ENCODE measurements around the gene BANF2. TPM values are rescaled to one million over a fixed set of nuclear protein-coding genes. Genes with fewer than 3 reads are reported as not detected.

Gene BANF2
- total RNA-seq, 1 donor from 2014 or later, result not detected

DNA sequence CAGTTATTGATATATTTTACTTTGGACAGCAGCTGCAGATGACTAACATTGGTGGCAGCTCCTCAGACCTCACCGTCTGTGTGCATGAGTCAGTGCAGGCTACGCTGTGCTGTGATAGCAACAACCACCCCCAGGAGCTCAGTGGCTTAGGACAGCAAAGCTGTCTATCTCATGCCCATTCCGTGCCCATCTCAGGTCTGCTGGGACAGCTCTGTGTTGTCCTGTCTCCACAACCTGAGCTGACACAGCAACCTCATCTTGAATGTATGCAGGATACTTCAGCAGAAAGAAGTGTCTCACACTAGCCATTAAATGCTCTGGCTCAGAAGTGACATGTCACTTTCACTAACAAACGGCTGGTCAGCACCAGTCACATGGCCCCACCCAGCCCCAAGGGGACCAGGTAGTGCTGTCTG lies 47.7 kb downstream of the BANF2 start:
- Histone ChIP-seq H3K27ac (no peak overlapping the region), H3K27me3 (no peaks in the 10 kb centered on the region), H3K36me3 (no peaks in the 10 kb centered on the region), H3K9me3 (no peaks in the 10 kb centered on the region), H3K4me1 (peaks cover 5% of the 10 kb centered on the region), H3K4me3 (no peak overlapping the region)
- intact Hi-C loops (cut with DNase I), result no loop called here
- no peak for TF ChIP-seq POLR2A (IDR thresholded peaks at IDR 0.05)
- TF ChIP-seq, protein P1, sequence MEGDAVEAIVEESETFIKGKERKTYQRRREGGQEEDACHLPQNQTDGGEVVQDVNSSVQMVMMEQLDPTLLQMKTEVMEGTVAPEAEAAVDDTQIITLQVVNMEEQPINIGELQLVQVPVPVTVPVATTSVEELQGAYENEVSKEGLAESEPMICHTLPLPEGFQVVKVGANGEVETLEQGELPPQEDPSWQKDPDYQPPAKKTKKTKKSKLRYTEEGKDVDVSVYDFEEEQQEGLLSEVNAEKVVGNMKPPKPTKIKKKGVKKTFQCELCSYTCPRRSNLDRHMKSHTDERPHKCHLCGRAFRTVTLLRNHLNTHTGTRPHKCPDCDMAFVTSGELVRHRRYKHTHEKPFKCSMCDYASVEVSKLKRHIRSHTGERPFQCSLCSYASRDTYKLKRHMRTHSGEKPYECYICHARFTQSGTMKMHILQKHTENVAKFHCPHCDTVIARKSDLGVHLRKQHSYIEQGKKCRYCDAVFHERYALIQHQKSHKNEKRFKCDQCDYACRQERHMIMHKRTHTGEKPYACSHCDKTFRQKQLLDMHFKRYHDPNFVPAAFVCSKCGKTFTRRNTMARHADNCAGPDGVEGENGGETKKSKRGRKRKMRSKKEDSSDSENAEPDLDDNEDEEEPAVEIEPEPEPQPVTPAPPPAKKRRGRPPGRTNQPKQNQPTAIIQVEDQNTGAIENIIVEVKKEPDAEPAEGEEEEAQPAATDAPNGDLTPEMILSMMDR (IDR thresholded peaks at IDR 0.05), result no peak
- TF ChIP-seq POLR2AphosphoS5 (IDR thresholded peaks at IDR 0.05; ENCODE audit: insufficient read depth in 1 of 2, low read depth in 1 of 2), result no peak
- no peak for DNase-seq (ENCODE audit: extremely low spot score in 2 of 2)

GRCh38 chr20:17748279-17748678 lies 48.5 kb downstream of the BANF2 start:
- H3K27me3 ChIP-seq, result no peaks in the 10 kb centered on the region
- H3K4me3 ChIP-seq, result no peak overlapping the region
- no peak overlapping the region for H3K27ac ChIP-seq
- H3K4me1 ChIP-seq, result peaks cover 5% of the 10 kb centered on the region
- H3K9me3 ChIP-seq, result no peaks in the 10 kb centered on the region
- DNase-seq (ENCODE audit: extremely low spot score in 2 of 2), result no peak
- intact Hi-C loops (cut with DNase I), result no loop called here
- no peaks in the 10 kb centered on the region for H3K36me3 ChIP-seq
- TF ChIP-seq POLR2A (IDR thresholded peaks at IDR 0.05) (no peak), POLR2AphosphoS5 (IDR thresholded peaks at IDR 0.05; ENCODE audit: insufficient read depth in 1 of 2, low read depth in 1 of 2) (no peak)
- TF ChIP-seq, protein P1 (IDR thresholded peaks at IDR 0.05), result no peak

DNA sequence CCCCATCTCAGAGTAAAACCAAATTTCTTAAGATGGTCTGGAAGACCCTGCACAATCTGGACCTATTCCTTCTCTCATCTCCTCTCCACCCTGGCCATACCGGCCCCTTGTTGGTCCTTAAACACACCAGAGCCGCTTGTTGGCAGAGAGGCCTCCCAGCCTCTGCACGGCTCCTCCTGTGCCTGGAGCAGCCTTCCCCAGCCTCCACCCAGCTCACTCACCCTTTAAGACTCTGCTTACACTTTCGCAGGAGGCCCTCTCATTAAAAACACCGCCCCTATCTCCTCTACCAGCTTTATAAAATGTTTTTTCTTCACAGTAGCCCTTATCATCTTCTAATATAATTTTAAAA lies 49.8 kb downstream of the BANF2 start:
- Histone ChIP-seq H3K36me3 (no peaks in the 10 kb centered on the region), H3K4me1 (peaks cover 5% of the 10 kb centered on the region), H3K27ac (no peak overlapping the region), H3K27me3 (no peaks in the 10 kb centered on the region), H3K9me3 (no peaks in the 10 kb centered on the region), H3K4me3 (no peak overlapping the region)
- DNase-seq (ENCODE audit: extremely low spot score in 2 of 2), result no peak
- intact Hi-C loops (cut with DNase I), result no loop called here
- no peak for TF ChIP-seq POLR2A (IDR thresholded peaks at IDR 0.05)
- TF ChIP-seq, protein P1 (IDR thresholded peaks at IDR 0.05), result no peak
- no peak for TF ChIP-seq POLR2AphosphoS5 (IDR thresholded peaks at IDR 0.05; ENCODE audit: insufficient read depth in 1 of 2, low read depth in 1 of 2)

- no peaks in the 10 kb centered on the region for H3K27me3 ChIP-seq
- H3K4me1 ChIP-seq, result peaks cover 5% of the 10 kb centered on the region
- no peaks in the 10 kb centered on the region for H3K9me3 ChIP-seq
- no peak overlapping the region for H3K27ac ChIP-seq
- DNase-seq (ENCODE audit: extremely low spot score in 2 of 2), result no peak
- intact Hi-C loops (cut with DNase I), result no loop called here
- no peak overlapping the region for H3K4me3 ChIP-seq
- no peaks in the 10 kb centered on the region for H3K36me3 ChIP-seq
- TF ChIP-seq POLR2AphosphoS5 (IDR thresholded peaks at IDR 0.05; ENCODE audit: insufficient read depth in 1 of 2, low read depth in 1 of 2) (peak; percentile 35 to 51), POLR2A (IDR thresholded peaks at IDR 0.05) (no peak)
These were observed 50.4 kb downstream of the BANF2 start for GRCh38 chr20:17749978-17750721.

GRCh38 chr20:17750722-17751045 lies 50.9 kb downstream of the BANF2 start:
- Histone ChIP-seq H3K9me3 (no peaks in the 10 kb centered on the region), H3K4me1 (peaks cover 5% of the 10 kb centered on the region), H3K27me3 (no peaks in the 10 kb centered on the region), H3K36me3 (no peaks in the 10 kb centered on the region), H3K4me3 (no peak overlapping the region), H3K27ac (no peak overlapping the region)
- DNase-seq (ENCODE audit: extremely low spot score in 2 of 2), result no peak
- intact Hi-C loops (cut with DNase I), result no loop called here
- no peak for TF ChIP-seq POLR2AphosphoS5 (IDR thresholded peaks at IDR 0.05; ENCODE audit: insufficient read depth in 1 of 2, low read depth in 1 of 2)
- TF ChIP-seq, protein P1 (IDR thresholded peaks at IDR 0.05), result no peak
- TF ChIP-seq POLR2A (IDR thresholded peaks at IDR 0.05), result no peak

Measured in vagina (tissue), 2 donors.